ENCODE results near the gene AHCYL1.

AHCYL1 gene

DNA sequence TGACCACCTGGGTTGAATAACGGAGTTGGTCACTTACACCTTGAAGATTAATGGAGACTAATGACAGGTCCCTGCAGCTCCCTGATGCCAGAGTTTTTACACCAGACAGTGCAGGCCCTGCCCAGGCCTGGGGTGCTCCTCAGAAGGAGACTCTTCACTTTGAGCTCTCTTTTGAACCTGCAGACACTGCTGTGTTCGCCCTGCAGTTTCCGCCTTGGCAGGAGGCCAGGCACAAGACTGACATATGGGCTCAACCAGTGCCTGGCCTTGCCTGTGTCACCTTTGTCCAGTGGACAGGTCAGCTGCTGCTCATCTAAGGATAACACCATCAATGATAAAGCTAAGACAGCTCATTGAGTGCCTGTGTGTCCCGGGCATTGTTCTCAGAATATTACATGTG is 55.1 kb downstream of the AHCYL1 start:
- DNase-seq (ENCODE audit: extremely low read depth, low read depth), result no peak
- TF ChIP-seq, protein P1, sequence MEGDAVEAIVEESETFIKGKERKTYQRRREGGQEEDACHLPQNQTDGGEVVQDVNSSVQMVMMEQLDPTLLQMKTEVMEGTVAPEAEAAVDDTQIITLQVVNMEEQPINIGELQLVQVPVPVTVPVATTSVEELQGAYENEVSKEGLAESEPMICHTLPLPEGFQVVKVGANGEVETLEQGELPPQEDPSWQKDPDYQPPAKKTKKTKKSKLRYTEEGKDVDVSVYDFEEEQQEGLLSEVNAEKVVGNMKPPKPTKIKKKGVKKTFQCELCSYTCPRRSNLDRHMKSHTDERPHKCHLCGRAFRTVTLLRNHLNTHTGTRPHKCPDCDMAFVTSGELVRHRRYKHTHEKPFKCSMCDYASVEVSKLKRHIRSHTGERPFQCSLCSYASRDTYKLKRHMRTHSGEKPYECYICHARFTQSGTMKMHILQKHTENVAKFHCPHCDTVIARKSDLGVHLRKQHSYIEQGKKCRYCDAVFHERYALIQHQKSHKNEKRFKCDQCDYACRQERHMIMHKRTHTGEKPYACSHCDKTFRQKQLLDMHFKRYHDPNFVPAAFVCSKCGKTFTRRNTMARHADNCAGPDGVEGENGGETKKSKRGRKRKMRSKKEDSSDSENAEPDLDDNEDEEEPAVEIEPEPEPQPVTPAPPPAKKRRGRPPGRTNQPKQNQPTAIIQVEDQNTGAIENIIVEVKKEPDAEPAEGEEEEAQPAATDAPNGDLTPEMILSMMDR (IDR thresholded peaks at IDR 0.05; ENCODE audit: low read depth, low read length, missing control alignments), result no peak
- H3K4me3 ChIP-seq (replicated peaks; ENCODE audit: low read depth, low read length), result no peak overlapping the region

DNA sequence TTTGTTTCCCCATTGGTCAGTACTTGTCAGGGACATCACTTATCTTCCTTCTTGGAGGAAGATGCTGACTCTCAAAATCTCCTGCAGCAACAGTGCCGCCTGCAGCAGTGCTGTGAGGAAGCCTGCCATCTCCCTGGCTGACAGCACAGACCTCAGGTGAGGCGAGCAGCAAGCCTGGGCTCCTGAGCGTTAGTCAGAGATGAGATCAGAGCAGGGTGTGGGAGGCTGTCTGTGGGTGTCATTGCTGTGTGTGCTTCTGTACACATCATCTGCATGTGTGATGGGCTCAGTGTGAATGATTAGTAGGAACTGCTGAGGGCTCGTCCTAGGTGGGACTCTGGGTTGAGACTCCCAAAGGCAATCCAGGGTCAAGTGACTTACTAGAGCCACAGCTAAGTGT is 56.0 kb downstream of the AHCYL1 start:
- TF ChIP-seq, protein P1 (IDR thresholded peaks at IDR 0.05; ENCODE audit: low read depth, low read length, missing control alignments), result no peak
- DNase-seq (ENCODE audit: extremely low read depth, low read depth), result no peak
- no peak overlapping the region for H3K4me3 ChIP-seq (replicated peaks; ENCODE audit: low read depth, low read length)

DNA sequence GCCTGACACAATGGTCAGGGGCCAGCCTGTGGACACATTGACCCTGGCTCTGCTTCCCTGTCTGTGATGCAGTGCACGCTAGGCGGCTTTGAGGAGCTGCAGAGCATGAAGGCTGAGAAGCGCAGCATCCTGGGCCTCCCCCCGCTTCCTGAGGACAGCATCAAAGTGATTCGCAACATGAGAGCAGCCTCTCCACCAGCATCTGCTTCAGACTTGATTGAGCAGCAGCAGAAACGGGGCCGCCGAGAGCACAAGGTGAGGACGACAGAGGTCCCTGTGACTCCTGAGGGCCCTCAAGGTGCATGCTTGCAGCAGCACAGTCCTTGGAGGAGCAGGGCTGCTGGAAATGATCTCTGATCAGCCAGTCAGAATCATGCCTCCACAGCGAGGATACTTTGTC is 58.5 kb downstream of the AHCYL1 start:
- DNase-seq (ENCODE audit: extremely low read depth, low read depth), result no peak
- no peak overlapping the region for H3K4me3 ChIP-seq (replicated peaks; ENCODE audit: low read depth, low read length)
- TF ChIP-seq, protein P1 (IDR thresholded peaks at IDR 0.05; ENCODE audit: low read depth, low read length, missing control alignments), result no peak

DNA sequence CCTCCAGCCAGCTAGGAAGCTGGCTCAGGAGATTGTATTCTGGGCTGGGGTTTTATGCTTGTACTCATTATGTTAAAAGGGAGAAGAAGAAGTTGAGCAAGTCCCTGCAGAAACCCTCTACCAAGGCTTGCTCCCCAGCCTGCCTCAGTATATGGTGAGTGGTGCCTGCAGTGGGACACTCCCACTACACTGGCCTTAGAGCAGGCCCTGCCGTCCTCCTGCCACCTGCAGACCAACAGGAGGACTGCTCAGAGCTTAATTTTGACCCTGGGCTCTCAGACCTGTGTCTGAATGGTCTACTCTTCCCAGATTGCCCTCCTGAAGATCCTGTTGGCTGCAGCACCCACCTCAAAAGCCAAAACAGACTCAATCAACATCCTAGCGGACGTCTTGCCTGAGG is 62.9 kb downstream of the AHCYL1 start:
- TF ChIP-seq, protein P1 (IDR thresholded peaks at IDR 0.05; ENCODE audit: low read depth, low read length, missing control alignments), result no peak
- no peak overlapping the region for H3K4me3 ChIP-seq (replicated peaks; ENCODE audit: low read depth, low read length)
- no peak for DNase-seq (ENCODE audit: extremely low read depth, low read depth)

DNA sequence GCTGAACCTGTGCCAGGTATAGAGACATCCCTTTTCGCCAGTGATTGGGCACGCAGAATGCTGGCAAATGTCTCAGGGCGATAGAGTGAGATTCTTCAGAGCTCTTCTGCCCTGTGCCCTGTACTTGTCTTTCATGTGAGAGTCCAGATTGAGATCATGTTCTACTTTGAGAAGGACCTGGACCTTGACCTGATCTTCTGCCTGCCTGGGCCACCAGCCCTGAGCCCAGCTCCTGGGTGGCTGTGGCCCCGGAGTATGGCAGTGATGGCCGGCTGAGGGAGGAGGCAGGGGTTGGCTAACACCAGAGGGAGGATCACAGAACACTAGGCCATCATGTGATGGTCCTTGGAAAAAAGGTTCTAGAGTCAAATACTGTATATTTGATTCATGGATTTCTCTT is 63.7 kb downstream of the AHCYL1 start:
- no peak overlapping the region for H3K4me3 ChIP-seq (replicated peaks; ENCODE audit: low read depth, low read length)
- TF ChIP-seq, protein P1 (IDR thresholded peaks at IDR 0.05; ENCODE audit: low read depth, low read length, missing control alignments), result no peak
- DNase-seq (ENCODE audit: extremely low read depth, low read depth), result no peak

DNA sequence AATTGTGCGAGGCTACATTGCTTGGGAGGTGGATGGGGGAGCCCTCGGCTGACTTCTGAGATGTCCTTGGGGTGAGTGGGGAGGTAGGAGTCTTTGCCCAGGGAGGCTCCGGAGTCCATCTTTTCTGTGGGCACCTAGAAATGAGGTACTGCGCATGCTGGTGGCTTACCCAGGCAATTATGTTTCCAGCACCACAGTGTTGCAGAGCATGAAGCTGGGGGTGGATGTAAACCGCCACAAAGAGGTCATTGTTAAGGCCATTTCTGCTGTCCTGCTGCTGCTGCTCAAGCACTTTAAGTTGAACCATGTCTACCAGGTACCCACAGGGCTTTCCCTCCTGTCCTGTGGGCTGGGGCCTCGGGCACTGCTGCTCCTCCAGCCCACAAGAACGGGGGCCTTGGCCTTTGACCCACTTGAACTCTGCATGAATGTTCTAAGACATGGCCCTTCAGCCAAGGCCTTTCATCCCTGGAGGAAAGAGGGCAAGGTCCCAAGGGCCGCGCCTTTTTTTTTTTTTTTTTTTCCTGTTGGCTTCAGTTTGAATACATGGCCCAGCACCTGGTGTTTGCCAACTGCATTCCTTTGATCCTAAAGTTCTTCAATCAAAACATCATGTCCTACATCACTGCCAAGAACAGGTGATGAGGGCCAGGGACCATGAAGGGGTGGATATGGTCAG is 64.5 kb downstream of the AHCYL1 start:
- TF ChIP-seq, protein P1 (IDR thresholded peaks at IDR 0.05; ENCODE audit: low read depth, low read length, missing control alignments), result no peak
- DNase-seq (ENCODE audit: extremely low read depth, low read depth), result no peak
- no peak overlapping the region for H3K4me3 ChIP-seq (replicated peaks; ENCODE audit: low read depth, low read length)
